ENCODE data around the gene PRELID3B. TPM values are rescaled to one million over a fixed set of nuclear protein-coding genes. Genes with fewer than 3 reads are reported as not detected.
"Not testable (repeated sequence)": the region's sequence is repeated elsewhere in the genome, so short reads cannot be mapped to it uniquely, and the experiment has no call there.

The PRELID3B gene
- total RNA-seq, 1 experiment from 2014 or later, result 129 TPM

- POLR2A ChIA-PET, result no interaction called here
- ATAC-seq, result no peak
- no peak for TF ChIP-seq POLR2AphosphoS5 (IDR thresholded peaks at IDR 0.05; ENCODE audit: low read depth, low read length)
- TF ChIP-seq JUND (IDR thresholded peaks at IDR 0.05), result no peak
- no peak for TF ChIP-seq EGR1 (IDR thresholded peaks at IDR 0.05; ENCODE audit: low read depth)
- no peak for TF ChIP-seq ZFX (IDR thresholded peaks at IDR 0.05)
Measured at GRCh38 chr20:59013959-59014608, 28.5 kb downstream of the PRELID3B start.

GRCh38 chr20:59013031-59013951 lies 29.3 kb downstream of the PRELID3B start:
- RAD21 ChIA-PET (ENCODE audit: low non-redundant PET in 1 of 2, low total read pairs in 2 of 2, uncharacterized antibody in 2 of 2, unreplicated experiment in 2 of 2), result no interaction called here

More at GRCh38 chr20:59013959-59014608, 28.5 kb downstream of the PRELID3B start:
- no peak overlapping the region for H3K27ac ChIP-seq (ENCODE audit: low read depth, low read length)
- H3K9me3 ChIP-seq (ENCODE audit: control insufficient read depth in 1 of 2, insufficient read depth in 1 of 2, low read depth in 1 of 2, low read length in 2 of 2), result no peaks in the 10 kb centered on the region
- H3K4me2 ChIP-seq (ENCODE audit: low read length), result no peak overlapping the region
- no TSS peak for BruUV-seq (replicated peaks)
- no peaks in the 10 kb centered on the region for H3K36me3 ChIP-seq (ENCODE audit: control insufficient read depth in 1 of 2, insufficient read depth in 2 of 2, low read length in 2 of 2)
- intact Hi-C loops (cut with micrococcal nuclease), result no loop called here
- H3K79me2 ChIP-seq (ENCODE audit: insufficient read depth, low read length), result no peaks in the 10 kb centered on the region
- H3K4me1 ChIP-seq (ENCODE audit: control insufficient read depth in 1 of 2, insufficient read depth in 2 of 2, low read length in 2 of 2), result peaks cover 3 to 18% of the 10 kb centered on the region in 2 experiments; a peak in 3 of 4 replicates
- DNase-seq (ENCODE audit: low read depth, low spot score), result no peak
- H3K9me2 ChIP-seq (ENCODE audit: insufficient read depth), result no peaks in the 10 kb centered on the region
- H4K20me1 ChIP-seq (ENCODE audit: insufficient read depth), result no peaks in the 10 kb centered on the region
- CTCF ChIA-PET, result no interaction called here
- H3K9ac ChIP-seq (ENCODE audit: low read length), result no peak overlapping the region
- no peak overlapping the region for H2AFZ ChIP-seq (ENCODE audit: low read depth, low read length, poor library complexity, severe bottlenecking)
- RAD21 ChIA-PET (ENCODE audit: low non-redundant PET in 1 of 2, low total read pairs in 2 of 2, uncharacterized antibody in 2 of 2, unreplicated experiment in 2 of 2), result no interaction called here
- H3K27me3 ChIP-seq (ENCODE audit: insufficient read depth, low read length), result no peaks in the 10 kb centered on the region
- H3K4me3 ChIP-seq (replicated peaks in 1 of 2; ENCODE audit: low read depth in 1 of 2, low read length in 2 of 2), result no peak overlapping the region

GRCh38 chr20:59011874-59012157 lies 30.8 kb downstream of the PRELID3B start:
- H2AFZ ChIP-seq (ENCODE audit: low read depth, low read length, poor library complexity, severe bottlenecking); ATAC-seq; H3K9me3 ChIP-seq (ENCODE audit: control insufficient read depth in 1 of 2, insufficient read depth in 1 of 2, low read depth in 1 of 2, low read length in 2 of 2); RAD21 ChIA-PET (ENCODE audit: low non-redundant PET in 1 of 2, low total read pairs in 2 of 2, uncharacterized antibody in 2 of 2, unreplicated experiment in 2 of 2); H3K36me3 ChIP-seq (ENCODE audit: control insufficient read depth in 1 of 2, insufficient read depth in 2 of 2, low read length in 2 of 2); CTCF ChIA-PET; H3K4me3 ChIP-seq (replicated peaks in 1 of 2; ENCODE audit: low read depth in 1 of 2, low read length in 2 of 2); BruUV-seq (replicated peaks); H3K9ac ChIP-seq (ENCODE audit: low read length); DNase-seq (ENCODE audit: low read depth, low spot score); H3K79me2 ChIP-seq (ENCODE audit: insufficient read depth, low read length); H4K20me1 ChIP-seq (ENCODE audit: insufficient read depth); H3K4me2 ChIP-seq (ENCODE audit: low read length); H3K27me3 ChIP-seq (ENCODE audit: insufficient read depth, low read length); intact Hi-C loops (cut with micrococcal nuclease); H3K27ac ChIP-seq (ENCODE audit: low read depth, low read length); H3K9me2 ChIP-seq (ENCODE audit: insufficient read depth): not testable (repeated sequence)
- POLR2A ChIA-PET, result interaction anchor here (1.2 kb wide), 1 partner anchor 21 kb away, joined by 4 read pairs; the partner anchor contains the start of gene ATP5F1E
- peaks cover 9 to 27% of the 10 kb centered on the region in 2 experiments; a peak in 3 of 4 replicates for H3K4me1 ChIP-seq (ENCODE audit: control insufficient read depth in 1 of 2, insufficient read depth in 2 of 2, low read length in 2 of 2)

More at GRCh38 chr20:59013031-59013951, 29.3 kb downstream of the PRELID3B start:
- TF ChIP-seq ZBTB33 (IDR thresholded peaks at IDR 0.05; ENCODE audit: extremely low read depth, insufficient replicate concordance, low read length) (no peak), CBX3 (IDR thresholded peaks at IDR 0.05; ENCODE audit: low read depth) (no peak), POLR2AphosphoS5 (IDR thresholded peaks at IDR 0.05; ENCODE audit: low read depth, low read length) (no peak), SRF (IDR thresholded peaks at IDR 0.05; ENCODE audit: low read depth) (no peak)
- Histone ChIP-seq H3K36me3 (ENCODE audit: control insufficient read depth in 1 of 2, insufficient read depth in 2 of 2, low read length in 2 of 2) (no peaks in the 10 kb centered on the region), H3K4me1 (ENCODE audit: control insufficient read depth in 1 of 2, insufficient read depth in 2 of 2, low read length in 2 of 2) (peaks cover 3 to 18% of the 10 kb centered on the region in 2 experiments; a peak in 3 of 4 replicates), H3K27me3 (ENCODE audit: insufficient read depth, low read length) (no peaks in the 10 kb centered on the region), H3K4me2 (ENCODE audit: low read length) (no peak overlapping the region), H3K9me2 (ENCODE audit: insufficient read depth) (no peaks in the 10 kb centered on the region), H3K9me3 (ENCODE audit: control insufficient read depth in 1 of 2, insufficient read depth in 1 of 2, low read depth in 1 of 2, low read length in 2 of 2) (no peaks in the 10 kb centered on the region), H3K27ac (ENCODE audit: low read depth, low read length) (no peak overlapping the region), H3K79me2 (ENCODE audit: insufficient read depth, low read length) (no peaks in the 10 kb centered on the region), H4K20me1 (ENCODE audit: insufficient read depth) (no peaks in the 10 kb centered on the region), H2AFZ (ENCODE audit: low read depth, low read length, poor library complexity, severe bottlenecking) (no peak overlapping the region), H3K9ac (ENCODE audit: low read length) (no peak overlapping the region), H3K4me3 (replicated peaks in 1 of 2; ENCODE audit: low read depth in 1 of 2, low read length in 2 of 2) (no peak overlapping the region)
- intact Hi-C loops (cut with micrococcal nuclease), result no loop called here
- ChIA-PET CTCF (no interaction called here), POLR2A (no interaction called here)
- ATAC-seq (no peak), DNase-seq (ENCODE audit: low read depth, low spot score) (no peak)
- BruUV-seq (replicated peaks), result no TSS peak
